ENCODE measurements around the gene CRY2.
A peak's percentile ranks its signal among the peaks of the same experiment; 100 is the strongest.

The CRY2 gene

DNA sequence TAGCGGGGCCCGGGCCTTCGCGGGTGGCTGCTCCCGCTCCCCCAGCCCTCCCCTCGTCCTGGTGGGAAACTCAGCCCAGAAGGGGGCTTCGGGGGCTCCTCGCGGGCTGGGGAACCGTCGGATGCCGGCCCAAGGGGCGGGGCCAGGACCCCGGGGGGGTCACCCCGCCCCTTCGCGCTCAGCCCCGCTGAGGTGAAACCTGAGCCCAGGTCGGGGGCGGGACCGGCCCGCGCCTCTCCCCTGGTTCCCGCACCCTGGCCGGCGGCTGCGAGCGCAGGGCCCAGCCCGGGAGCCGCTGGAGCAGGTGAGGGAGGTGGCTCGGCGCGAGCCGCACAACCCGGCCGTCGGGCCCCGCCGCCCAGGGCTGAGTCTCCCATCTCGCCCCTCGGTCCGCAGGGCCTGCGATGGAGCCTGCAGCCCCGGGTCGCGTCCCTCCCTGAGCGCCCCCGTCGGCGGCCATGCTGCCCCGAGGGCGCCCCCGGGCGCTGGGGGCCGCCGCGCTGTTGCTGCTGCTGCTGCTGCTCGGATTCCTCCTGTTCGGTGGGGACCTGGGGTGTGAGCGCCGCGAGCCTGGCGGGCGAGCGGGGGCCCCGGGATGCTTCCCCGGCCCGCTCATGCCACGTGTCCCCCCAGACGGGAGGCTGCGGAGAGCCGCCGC lies 75.3 kb downstream of the CRY2 start, which contains the start of gene LARGE2:
Gene LARGE2, plus strand, starts transcription at position 232 of the 658 bp plus-strand sequence. Its CDS starts 227 bp downstream, at position 459.
- H3K27me3 ChIP-seq, result peaks cover 36 to 56% (median 47%) of the 10 kb centered on the region in 11 experiments
- H3K4me3 ChIP-seq, result peak within 1 kb of the TSS; percentile 38 to 70 (median 58)
- no peak for TF ChIP-seq Cebpa-rat (IDR thresholded peaks at IDR 0.05)
- H3K4me2 ChIP-seq, result peak within 1 kb of the TSS; percentile 86 to 99 (median 91)
- H3K9ac ChIP-seq, result peak within 1 kb of the TSS; percentile 6 to 80 (median 64)
- H3K4me1 ChIP-seq, result peaks cover 28 to 91% (median 74%) of the 10 kb centered on the region in 10 experiments
- H3K9me3 ChIP-seq (replicated peaks in 1 of 11), result no peaks in the 10 kb centered on the region
- peaks cover 0 to 7% (median 0%) of the 10 kb centered on the region in 11 experiments; a peak in 1 of 22 replicates for H3K36me3 ChIP-seq
- peaks cover 0 to 32% (median 0%) of the 10 kb centered on the region in 11 experiments; a peak in 6 of 22 replicates for H4K20me1 ChIP-seq
- H3K27ac ChIP-seq, result peak within 1 kb of the TSS in 9 of 11 experiments; percentile 24 to 76 (median 57); a peak in 17 of 22 replicates

DNA sequence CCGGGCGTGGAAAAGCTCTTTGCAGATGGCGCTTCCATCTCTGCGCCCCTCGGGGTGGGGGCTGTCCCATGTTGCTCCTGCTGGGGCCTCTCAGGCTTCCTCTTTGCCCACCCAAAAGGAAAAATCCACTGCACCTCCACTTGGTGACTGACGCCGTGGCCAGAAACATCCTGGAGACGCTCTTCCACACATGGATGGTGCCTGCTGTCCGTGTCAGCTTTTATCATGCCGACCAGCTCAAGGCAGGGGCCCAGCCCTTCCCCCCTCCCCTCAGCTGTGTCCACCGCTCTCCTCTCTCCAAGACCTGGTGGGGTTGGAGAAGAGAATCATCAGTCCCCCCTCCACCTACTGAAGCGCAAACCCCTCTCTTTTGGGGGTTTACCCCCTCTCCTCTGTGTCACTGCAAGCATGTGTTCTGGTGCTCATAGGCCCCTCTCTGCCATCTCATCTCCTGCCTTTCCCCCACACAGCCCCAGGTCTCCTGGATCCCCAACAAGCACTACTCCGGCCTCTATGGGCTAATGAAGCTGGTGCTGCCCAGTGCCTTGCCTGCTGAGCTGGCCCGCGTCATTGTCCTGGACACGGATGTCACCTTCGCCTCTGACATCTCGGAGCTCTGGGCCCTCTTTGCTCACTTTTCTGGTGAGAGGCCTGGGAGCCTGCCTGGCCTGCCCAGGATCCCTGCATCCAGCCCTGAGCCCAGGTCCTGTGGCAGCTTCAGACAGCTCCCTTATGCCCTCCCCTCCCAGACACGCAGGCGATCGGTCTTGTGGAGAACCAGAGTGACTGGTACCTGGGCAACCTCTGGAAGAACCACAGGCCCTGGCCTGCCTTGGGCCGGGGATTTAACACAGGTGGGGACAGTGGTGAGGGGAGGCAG lies 77.0 kb downstream of the CRY2 start:
- peak overlapping the region in 4 of 10 experiments; percentile 24 to 57 (median 40); a peak in 3 of 20 replicates for H3K4me3 ChIP-seq
- H3K4me1 ChIP-seq, result peaks cover 28 to 99% (median 84%) of the 10 kb centered on the region in 10 experiments

DNA sequence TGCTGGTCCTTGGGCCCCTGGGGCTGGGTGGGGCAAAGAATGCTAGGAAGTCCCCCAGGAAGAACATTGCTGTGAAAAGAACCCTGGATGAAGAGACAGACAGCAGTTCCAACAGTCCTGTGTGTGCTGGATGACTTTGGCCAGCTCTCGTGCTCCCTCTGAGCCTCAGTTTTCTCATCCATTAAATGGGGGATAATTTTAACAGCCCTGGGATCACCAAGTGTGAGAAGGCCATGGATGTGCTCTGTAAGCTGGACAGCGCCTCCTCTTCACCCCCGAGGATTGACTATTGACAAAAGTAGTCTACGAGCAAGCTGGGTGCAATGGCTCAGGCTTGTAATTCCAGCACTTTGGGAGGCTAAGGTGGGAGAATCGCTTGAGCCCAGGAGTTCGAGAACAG lies 77.7 kb downstream of the CRY2 start:
- Histone ChIP-seq H4K20me1 (peaks cover 0 to 35% (median 4%) of the 10 kb centered on the region in 11 experiments; a peak in 9 of 22 replicates), H3K9ac (peak overlapping the region in 1 of 11 experiments; percentile 16; a peak in 1 of 22 replicates)
- no peak for TF ChIP-seq Cebpa-rat (IDR thresholded peaks at IDR 0.05)

More for the DNA sequence above, 77.0 kb downstream of the CRY2 start:
- peak overlapping the region in 6 of 11 experiments; percentile 4 to 53 (median 32); a peak in 8 of 22 replicates for H3K27ac ChIP-seq
- H3K36me3 ChIP-seq, result peaks cover 0 to 9% (median 0%) of the 10 kb centered on the region in 11 experiments; a peak in 1 of 22 replicates
- peaks cover 36 to 56% (median 47%) of the 10 kb centered on the region in 11 experiments for H3K27me3 ChIP-seq
- H4K20me1 ChIP-seq, result peaks cover 0 to 32% (median 0%) of the 10 kb centered on the region in 11 experiments; a peak in 8 of 22 replicates
- no peak for TF ChIP-seq Cebpa-rat (IDR thresholded peaks at IDR 0.05)
- H3K9ac ChIP-seq, result peak overlapping the region in 3 of 11 experiments; percentile 16 to 60 (median 27); a peak in 3 of 22 replicates
- peak overlapping the region; percentile 66 to 99 (median 91) for H3K4me2 ChIP-seq
- H3K9me3 ChIP-seq (replicated peaks in 1 of 11), result no peaks in the 10 kb centered on the region

DNA sequence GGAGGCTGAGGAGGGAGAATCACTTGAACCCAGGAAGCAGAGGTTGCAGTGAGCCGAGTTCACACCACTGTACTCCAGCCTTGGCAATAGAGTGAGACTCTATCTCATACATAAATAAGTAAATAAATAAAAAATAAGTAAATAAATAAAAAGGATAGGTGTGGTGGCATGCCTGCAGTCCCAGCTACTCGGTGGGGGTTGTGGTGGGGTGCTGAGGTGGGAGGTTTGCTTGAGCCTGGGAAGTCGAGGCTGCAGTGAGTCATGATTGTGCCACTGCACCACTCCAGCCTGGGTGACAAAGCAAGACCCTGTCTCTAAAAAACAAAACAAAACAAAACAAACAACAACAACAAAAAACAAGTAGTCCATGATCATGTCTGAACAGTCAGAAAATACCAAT lies 78.3 kb downstream of the CRY2 start:
- Histone ChIP-seq H3K9me3 (replicated peaks in 1 of 11) (no peaks in the 10 kb centered on the region), H3K27ac (no peak overlapping the region), H4K20me1 (peaks cover 0 to 36% (median 9%) of the 10 kb centered on the region in 11 experiments; a peak in 17 of 22 replicates), H3K4me3 (no peak overlapping the region), H3K4me2 (0 out of 22 replicates have a peak overlapping the region, but pooled peaks of 1 of the 11 experiments have one; percentile 93), H3K27me3 (peaks cover 33 to 48% (median 39%) of the 10 kb centered on the region in 11 experiments), H3K9ac (no peak overlapping the region), H3K4me1 (peaks cover 41 to 99% (median 87%) of the 10 kb centered on the region in 10 experiments), H3K36me3 (peaks cover 0 to 9% (median 0%) of the 10 kb centered on the region in 11 experiments; a peak in 1 of 22 replicates)
- TF ChIP-seq Cebpa-rat (IDR thresholded peaks at IDR 0.05), result no peak

More for the DNA sequence above, 77.7 kb downstream of the CRY2 start:
- H3K4me1 ChIP-seq, result peaks cover 35 to 99% (median 86%) of the 10 kb centered on the region in 10 experiments
- peaks cover 36 to 55% (median 45%) of the 10 kb centered on the region in 11 experiments for H3K27me3 ChIP-seq
- peak overlapping the region in 7 of 11 experiments; percentile 90 to 99 (median 93); a peak in 5 of 22 replicates for H3K4me2 ChIP-seq
- H3K36me3 ChIP-seq, result peaks cover 0 to 9% (median 0%) of the 10 kb centered on the region in 11 experiments; a peak in 1 of 22 replicates
- no peak overlapping the region for H3K4me3 ChIP-seq
- no peaks in the 10 kb centered on the region for H3K9me3 ChIP-seq (replicated peaks in 1 of 11)
- no peak overlapping the region; a peak in 2 of 22 replicates for H3K27ac ChIP-seq

DNA sequence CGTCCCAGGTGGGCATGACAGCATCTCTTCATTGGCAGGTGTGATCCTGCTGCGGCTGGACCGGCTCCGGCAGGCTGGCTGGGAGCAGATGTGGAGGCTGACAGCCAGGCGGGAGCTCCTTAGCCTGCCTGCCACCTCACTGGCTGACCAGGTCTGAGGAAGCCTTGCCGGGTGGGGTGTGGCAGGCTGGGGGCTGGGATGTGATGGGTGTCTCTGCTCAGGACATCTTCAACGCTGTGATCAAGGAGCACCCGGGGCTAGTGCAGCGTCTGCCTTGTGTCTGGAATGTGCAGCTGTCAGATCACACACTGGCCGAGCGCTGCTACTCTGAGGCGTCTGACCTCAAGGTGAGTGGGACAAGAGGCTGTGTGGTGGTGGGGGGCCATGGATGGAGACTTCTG lies 78.7 kb downstream of the CRY2 start:
- peaks cover 0 to 38% (median 11%) of the 10 kb centered on the region in 11 experiments; a peak in 17 of 22 replicates for H4K20me1 ChIP-seq
- no peak for TF ChIP-seq Cebpa-rat (IDR thresholded peaks at IDR 0.05)
- no peak overlapping the region for H3K27ac ChIP-seq
- H3K9me3 ChIP-seq (replicated peaks in 1 of 11), result no peaks in the 10 kb centered on the region
- no peak overlapping the region for H3K9ac ChIP-seq
- peaks cover 45 to 99% (median 90%) of the 10 kb centered on the region in 10 experiments for H3K4me1 ChIP-seq
- H3K4me3 ChIP-seq, result no peak overlapping the region
- peak overlapping the region in 5 of 11 experiments; percentile 6 to 97 (median 93); a peak in 3 of 22 replicates for H3K4me2 ChIP-seq
- H3K36me3 ChIP-seq, result peaks cover 0 to 9% (median 0%) of the 10 kb centered on the region in 11 experiments; a peak in 1 of 22 replicates
- H3K27me3 ChIP-seq, result peaks cover 29 to 44% (median 35%) of the 10 kb centered on the region in 11 experiments

DNA sequence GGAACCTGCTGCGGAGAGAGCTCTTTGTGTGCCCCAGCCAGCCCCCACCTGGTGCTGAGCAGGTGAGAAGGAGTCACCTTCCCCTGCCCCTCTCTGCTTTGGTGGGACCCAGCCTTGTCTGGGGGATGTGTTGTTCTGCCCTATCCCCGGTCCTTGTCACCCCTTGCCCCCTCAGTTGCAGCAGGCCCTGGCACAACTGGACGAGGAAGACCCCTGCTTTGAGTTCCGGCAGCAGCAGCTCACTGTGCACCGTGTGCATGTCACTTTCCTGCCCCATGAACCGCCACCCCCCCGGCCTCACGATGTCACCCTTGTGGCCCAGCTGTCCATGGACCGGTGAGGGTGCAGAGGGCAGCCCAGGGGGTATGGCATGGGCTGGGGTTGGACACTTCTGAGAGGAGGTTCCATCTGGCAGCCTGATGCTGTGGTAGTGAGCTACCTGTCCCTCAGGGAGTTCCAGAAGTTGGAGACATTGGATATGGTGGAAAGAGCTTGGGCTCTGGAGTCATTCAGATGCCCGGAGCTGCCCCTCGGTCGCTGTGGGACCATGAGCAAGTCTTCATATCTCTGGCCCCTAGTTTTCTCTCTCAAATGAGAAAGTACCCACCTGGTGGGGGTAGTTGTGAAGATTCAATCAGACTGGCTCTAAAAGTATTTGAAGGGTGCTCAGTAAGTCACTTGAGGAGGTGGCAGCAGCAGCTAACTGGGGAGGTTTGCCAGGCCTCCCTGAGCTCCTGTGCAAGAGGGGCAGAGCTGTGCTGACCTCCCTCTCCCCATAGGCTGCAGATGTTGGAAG lies 79.5 kb downstream of the CRY2 start:
- Histone ChIP-seq H3K36me3 (peaks cover 0 to 9% (median 0%) of the 10 kb centered on the region in 11 experiments; a peak in 4 of 22 replicates), H3K4me2 (peak overlapping the region in 9 of 11 experiments; percentile 6 to 99 (median 93); a peak in 15 of 22 replicates), H3K9ac (no peak overlapping the region), H3K4me3 (no peak overlapping the region), H4K20me1 (peaks cover 0 to 42% (median 12%) of the 10 kb centered on the region in 11 experiments; a peak in 17 of 22 replicates), H3K4me1 (peaks cover 50 to 99% (median 90%) of the 10 kb centered on the region in 10 experiments), H3K9me3 (replicated peaks in 1 of 11) (no peaks in the 10 kb centered on the region), H3K27ac (no peak overlapping the region), H3K27me3 (peaks cover 21 to 37% (median 27%) of the 10 kb centered on the region in 11 experiments)
- no peak for TF ChIP-seq Cebpa-rat (IDR thresholded peaks at IDR 0.05)

DNA sequence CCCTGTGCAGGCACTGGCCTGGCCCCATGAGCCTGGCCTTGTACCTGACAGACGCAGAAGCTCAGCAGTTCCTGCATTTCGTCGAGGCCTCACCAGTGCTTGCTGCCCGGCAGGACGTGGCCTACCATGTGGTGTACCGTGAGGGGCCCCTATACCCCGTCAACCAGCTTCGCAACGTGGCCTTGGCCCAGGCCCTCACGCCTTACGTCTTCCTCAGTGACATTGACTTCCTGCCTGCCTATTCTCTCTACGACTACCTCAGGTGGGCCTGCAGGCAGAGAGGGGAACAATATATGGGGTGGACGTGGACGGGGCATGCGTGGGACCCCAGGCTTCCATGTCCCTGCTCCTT lies 80.0 kb downstream of the CRY2 start:
- H3K9ac ChIP-seq, result no peak overlapping the region

More for the DNA sequence above, 80.0 kb downstream of the CRY2 start:
- H4K20me1 ChIP-seq, result peaks cover 0 to 41% (median 12%) of the 10 kb centered on the region in 11 experiments; a peak in 16 of 22 replicates
- H3K9me3 ChIP-seq (replicated peaks in 1 of 11), result no peaks in the 10 kb centered on the region
- no peak overlapping the region for H3K4me3 ChIP-seq
- peaks cover 50 to 99% (median 90%) of the 10 kb centered on the region in 10 experiments for H3K4me1 ChIP-seq
- peak overlapping the region in 8 of 11 experiments; percentile 50 to 99 (median 94); a peak in 16 of 22 replicates for H3K4me2 ChIP-seq
- TF ChIP-seq Cebpa-rat (IDR thresholded peaks at IDR 0.05), result no peak
- H3K27ac ChIP-seq, result 0 out of 22 replicates have a peak overlapping the region, but pooled peaks of 1 of the 11 experiments have one; percentile 88
- peaks cover 16 to 31% (median 23%) of the 10 kb centered on the region in 11 experiments for H3K27me3 ChIP-seq
- H3K36me3 ChIP-seq, result peaks cover 0 to 9% (median 0%) of the 10 kb centered on the region in 11 experiments; a peak in 4 of 22 replicates
